Natural killer cell (primary cell): ENCODE data around the gene KY. TPM values are rescaled to one million over a fixed set of nuclear protein-coding genes. Genes with fewer than 3 reads are reported as not detected.

ENCODE experiments used
- ATAC-seq, 3 donors: fragments of 150-1000 bp in 2 of 3; fragments of 200-7000 bp in 1 of 3; cut with Tn5 transposase; 1 replicate in 1 of 3; 2 replicates in 2 of 3; pipeline ENCODE4 v1.10.0; 2021; ENCODE audit warnings: mild to moderate bottlenecking in 2 of 3, moderate library complexity in 2 of 3
- DNase-seq, 2 donors: peaks; one replicate each; pipeline versions ENCODE4 v3.0.0 to v3.0.0-alpha.2; 2013 to 2021; ENCODE audit warnings: mixed read lengths in 1 of 2
- H3K27ac ChIP-seq: one replicate; pipeline ENCODE4 v1.5.1; 2013; ENCODE audit warnings: mild to moderate bottlenecking, low read length
- H3K27me3 ChIP-seq: one replicate; pipeline ENCODE4 v1.6.1; 2013; ENCODE audit warnings: low read length; ENCODE audit not compliant: control insufficient read depth, insufficient read depth
- H3K36me3 ChIP-seq: one replicate; pipeline ENCODE4 v1.6.1; 2013; ENCODE audit warnings: low read length; ENCODE audit not compliant: control insufficient read depth, insufficient read depth
- H3K4me1 ChIP-seq: one replicate; pipeline ENCODE4 v1.6.1; 2013; ENCODE audit warnings: low read length; ENCODE audit not compliant: control insufficient read depth, insufficient read depth
- H3K4me3 ChIP-seq: one replicate; pipeline ENCODE4 v1.5.1; 2013; ENCODE audit warnings: low read length
- H3K9me3 ChIP-seq: one replicate; pipeline ENCODE4 v1.6.1; 2013; ENCODE audit warnings: low read length; ENCODE audit not compliant: control insufficient read depth, insufficient read depth
- H3K27ac Mint-ChIP-seq, 2 donors: one replicate each; pipeline ENCODE4 v1.8.0; 2022; ENCODE audit warnings: mild to moderate bottlenecking in 2 of 2, mixed read lengths in 2 of 2, moderate library complexity in 1 of 2
- H3K27me3 Mint-ChIP-seq, 2 donors: one replicate each; pipeline ENCODE4 v1.8.0; 2022; ENCODE audit warnings: low read depth in 2 of 2, mixed read lengths in 2 of 2
- H3K36me3 Mint-ChIP-seq: one replicate; pipeline ENCODE4 v1.8.0; 2022; ENCODE audit warnings: mixed read lengths
- H3K4me1 Mint-ChIP-seq, 2 donors: one replicate each; pipeline ENCODE4 v1.8.0; 2022; ENCODE audit warnings: mixed read lengths in 2 of 2
- H3K4me3 Mint-ChIP-seq: one replicate; pipeline ENCODE4 v1.8.0; 2022; ENCODE audit warnings: mild to moderate bottlenecking, moderate library complexity, mixed read lengths
- H3K9me3 Mint-ChIP-seq, 2 donors: one replicate each; pipeline ENCODE4 v1.8.0; 2022; ENCODE audit warnings: mixed read lengths in 2 of 2
- CTCF ChIP-seq: fragments of 200-600 bp; IDR thresholded peaks from one replicate; pipeline ENCODE4 v1.8.0; 2022; ENCODE audit warnings: antibody characterized with exemption
- WGBS: methylation state at CpG from one replicate; pipeline ENCODE4 v1.1.7; 2013; ENCODE audit warnings: missing lambda C conversion rate; ENCODE audit not compliant: insufficient coverage; 5-methylcytosine and 5-hydroxymethylcytosine counted together
- intact Hi-C: fragments of 100-400 bp; cut with micrococcal nuclease; formaldehyde crosslinking; loops from one replicate; pipeline ENCODE4 v1.14.2; 2022
- total RNA-seq, 4 donors: library from RNA; stranded (reverse); fragments of 120-200 nt in 1 of 4; gene quantifications; one replicate each; pipeline versions ENCODE4 v1.2.3 to v1.2.4, GENCODE V29; 2013 to 2022

Gene KY
- total RNA-seq, 3 donors from 2014 or later (not counting 1 experiment from before 2014, with no cell fraction given) = 0.15 TPM; not detected in 2

- DNase-seq (no peak), ATAC-seq (no peak)
- H3K4me3 Mint-ChIP-seq = no peak overlapping the region
- Histone ChIP-seq H3K27ac (no peak overlapping the region), H3K4me3 (no peak overlapping the region), H3K27me3 (no peaks in the 10 kb centered on the region), H3K9me3 (no peaks in the 10 kb centered on the region), H3K4me1 (no peaks in the 10 kb centered on the region), H3K36me3 (no peaks in the 10 kb centered on the region)
- H3K9me3 Mint-ChIP-seq = peaks cover 0 to 2% of the 10 kb centered on the region in 2 donors
- H3K4me1 Mint-ChIP-seq = no peaks in the 10 kb centered on the region
- WGBS = 85% methylated on average over 11 of the region's 11 CpGs
- intact Hi-C loops = no loop called here
- H3K27me3 Mint-ChIP-seq = peaks cover 0 to 6% of the 10 kb centered on the region in 2 donors
- H3K36me3 Mint-ChIP-seq = no peaks in the 10 kb centered on the region
- H3K27ac Mint-ChIP-seq = no peak overlapping the region
- no peak for TF ChIP-seq CTCF
Observed at GRCh38 chr3:134697830-134698689, 47.2 kb upstream of the KY start.

- no peaks in the 10 kb centered on the region for H3K9me3 ChIP-seq
- H3K4me1 ChIP-seq = no peaks in the 10 kb centered on the region
- H3K4me3 Mint-ChIP-seq = no peak overlapping the region
- H3K27me3 ChIP-seq = no peaks in the 10 kb centered on the region
- H3K27me3 Mint-ChIP-seq = no peaks in the 10 kb centered on the region
- H3K27ac Mint-ChIP-seq = no peak overlapping the region
- DNase-seq = no peak
- no peak for ATAC-seq
- no peak for TF ChIP-seq CTCF
- 89% methylated on average over 4 of the region's 4 CpGs for WGBS
- intact Hi-C loops = no loop called here
- no peak overlapping the region for H3K4me3 ChIP-seq
- H3K4me1 Mint-ChIP-seq = no peaks in the 10 kb centered on the region
- H3K9me3 Mint-ChIP-seq = no peaks in the 10 kb centered on the region
- H3K36me3 Mint-ChIP-seq = no peaks in the 10 kb centered on the region
- no peak overlapping the region for H3K27ac ChIP-seq
- H3K36me3 ChIP-seq = no peaks in the 10 kb centered on the region
Observed at GRCh38 chr3:134696155-134696554, 45.3 kb upstream of the KY start.

- H3K4me1 Mint-ChIP-seq = no peaks in the 10 kb centered on the region
- H3K9me3 Mint-ChIP-seq = no peaks in the 10 kb centered on the region
- WGBS = 91% methylated on average over 7 of the region's 7 CpGs
- H3K4me3 Mint-ChIP-seq = no peak overlapping the region
- no peaks in the 10 kb centered on the region for H3K36me3 Mint-ChIP-seq
- DNase-seq (no peak), ATAC-seq (no peak)
- Histone ChIP-seq H3K4me3 (no peak overlapping the region), H3K4me1 (no peaks in the 10 kb centered on the region), H3K9me3 (no peaks in the 10 kb centered on the region), H3K36me3 (no peaks in the 10 kb centered on the region), H3K27ac (no peak overlapping the region), H3K27me3 (no peaks in the 10 kb centered on the region)
- no peaks in the 10 kb centered on the region for H3K27me3 Mint-ChIP-seq
- TF ChIP-seq CTCF = no peak
- intact Hi-C loops = no loop called here
- H3K27ac Mint-ChIP-seq = no peak overlapping the region
Observed at GRCh38 chr3:134694946-134695543, 44.2 kb upstream of the KY start.
